H1 (cell line): ENCODE results near the gene C9.

Experiments used
- BACH1 ChIP-seq: IDR thresholded peaks from 2 replicates; pipeline ENCODE4 v1.6.1; 2012; ENCODE audit warnings: low read length, improper control_type of control experiment
- BRCA1 ChIP-seq: IDR thresholded peaks from 2 replicates; pipeline ENCODE4 v1.6.1; 2012; ENCODE audit warnings: low read depth, low read length, improper control_type of control experiment
- CBX5 ChIP-seq: fragments of 300-800, 300-1000 bp; sonication (generic); IDR thresholded peaks from 2 replicates; pipeline ENCODE4 v1.7.1; 2016; ENCODE audit warnings: antibody characterized with exemption, low read length, low read depth
- CTCF ChIP-seq, 3 experiments: IDR thresholded peaks; 1 replicate in 2 of 3; 2 replicates in 1 of 3; pipeline versions ENCODE4 v1.5.1 to v1.6.1; 2011; ENCODE audit warnings: low read length in 3 of 3, mild to moderate bottlenecking in 3 of 3, inconsistent platforms in 2 of 3, low read depth in 1 of 3, moderate library complexity in 1 of 3; ENCODE audit not compliant: insufficient read depth in 1 of 3; ENCODE audit errors: control extremely low read depth in 1 of 3
- GABPA ChIP-seq: IDR thresholded peaks from 2 replicates; pipeline ENCODE4 v1.6.1; 2011; ENCODE audit warnings: mild to moderate bottlenecking, low read length, moderate library complexity, borderline replicate concordance; ENCODE audit not compliant: insufficient read depth
- JUND ChIP-seq: IDR thresholded peaks from 2 replicates; pipeline ENCODE4 v1.6.1; 2011; ENCODE audit warnings: mild to moderate bottlenecking, improper control_type of control experiment, low read length
- MAX ChIP-seq: IDR thresholded peaks from 2 replicates; pipeline ENCODE4 v1.6.1; 2012; ENCODE audit warnings: inconsistent platforms
- NANOG ChIP-seq: IDR thresholded peaks from 2 replicates; pipeline ENCODE4 v1.6.1; 2011; ENCODE audit warnings: low read length, low read depth, mild to moderate bottlenecking, inconsistent platforms; ENCODE audit not compliant: insufficient read depth, poor library complexity, severe bottlenecking
- POLR2A ChIP-seq, 2 experiments: IDR thresholded peaks; 1 replicate in 1 of 2; 2 replicates in 1 of 2; pipeline ENCODE4 v1.6.1; 2011; ENCODE audit warnings: low read depth in 2 of 2, low read length in 2 of 2, mild to moderate bottlenecking in 2 of 2; ENCODE audit errors: control extremely low read depth in 1 of 2
- POLR2AphosphoS5 ChIP-seq: IDR thresholded peaks from 2 replicates; pipeline ENCODE4 v1.6.1; 2011; ENCODE audit warnings: low read depth, low read length
- SAP30 ChIP-seq: fragments of 300-600 bp; sonication (generic); IDR thresholded peaks from 2 replicates; pipeline ENCODE4 v1.7.1; 2012; ENCODE audit warnings: low read length, moderate library complexity, mild to moderate bottlenecking, inconsistent platforms; ENCODE audit not compliant: insufficient read depth, insufficient replicate concordance
- USF2 ChIP-seq: IDR thresholded peaks from 2 replicates; pipeline ENCODE4 v1.6.1; 2011; ENCODE audit warnings: low read length, improper control_type of control experiment

GRCh38 chr5:39360471-39361111 is 3.7 kb downstream of the C9 start:
- TF ChIP-seq MAX, result no peak
- TF ChIP-seq BACH1, result no peak
- no peak for TF ChIP-seq POLR2A (IDR thresholded peaks at IDR 0.05; ENCODE audit: control extremely low read depth in 1 of 2, low read depth in 2 of 2, low read length in 2 of 2)
- TF ChIP-seq SAP30, result no peak
- TF ChIP-seq GABPA, result no peak
- no peak for TF ChIP-seq USF2
- TF ChIP-seq CBX5, result no peak
- no peak for TF ChIP-seq POLR2AphosphoS5
- TF ChIP-seq JUND, result no peak
- no peak for TF ChIP-seq NANOG
- no peak for TF ChIP-seq CTCF (IDR thresholded peaks at IDR 0.05; ENCODE audit: control extremely low read depth in 1 of 3, insufficient read depth in 1 of 3, low read depth in 1 of 3, low read length in 3 of 3)
- TF ChIP-seq BRCA1, result no peak
